Tibial nerve (tissue), 4 donors: ENCODE data around the gene PGAM2.

Source experiments
- EP300 ChIP-seq, 2 donors: sonication (generic); formaldehyde crosslinking; IDR thresholded peaks; one replicate each; pipeline ENCODE4 v1.6.1; 2017; ENCODE audit warnings: antibody characterized with exemption in 2 of 2, mild to moderate bottlenecking in 1 of 2
- POLR2A ChIP-seq, 2 donors: fragments of 450-650 bp; IDR thresholded peaks; one replicate each; pipeline ENCODE4 v1.6.1; 2017; ENCODE audit warnings: antibody characterized with exemption in 2 of 2, mild to moderate bottlenecking in 2 of 2, moderate library complexity in 2 of 2
- TF ChIP-seq, protein P1 (sequence below), 5 experiments: fragments of 200-600 bp in 3 of 5; fragments of 450-650 bp in 2 of 5; sonication (generic) in 3 of 5; IDR thresholded peaks; one replicate each; pipeline ENCODE4 v1.5.1; 2016 to 2019; ENCODE audit warnings: antibody characterized with exemption in 5 of 5, mild to moderate bottlenecking in 3 of 5, moderate library complexity in 2 of 5

GRCh38 chr7:44107116-44107960 is 42.0 kb upstream of the PGAM2 start:
- no peak for TF ChIP-seq POLR2A (IDR thresholded peaks at IDR 0.05)
- TF ChIP-seq, protein P1, sequence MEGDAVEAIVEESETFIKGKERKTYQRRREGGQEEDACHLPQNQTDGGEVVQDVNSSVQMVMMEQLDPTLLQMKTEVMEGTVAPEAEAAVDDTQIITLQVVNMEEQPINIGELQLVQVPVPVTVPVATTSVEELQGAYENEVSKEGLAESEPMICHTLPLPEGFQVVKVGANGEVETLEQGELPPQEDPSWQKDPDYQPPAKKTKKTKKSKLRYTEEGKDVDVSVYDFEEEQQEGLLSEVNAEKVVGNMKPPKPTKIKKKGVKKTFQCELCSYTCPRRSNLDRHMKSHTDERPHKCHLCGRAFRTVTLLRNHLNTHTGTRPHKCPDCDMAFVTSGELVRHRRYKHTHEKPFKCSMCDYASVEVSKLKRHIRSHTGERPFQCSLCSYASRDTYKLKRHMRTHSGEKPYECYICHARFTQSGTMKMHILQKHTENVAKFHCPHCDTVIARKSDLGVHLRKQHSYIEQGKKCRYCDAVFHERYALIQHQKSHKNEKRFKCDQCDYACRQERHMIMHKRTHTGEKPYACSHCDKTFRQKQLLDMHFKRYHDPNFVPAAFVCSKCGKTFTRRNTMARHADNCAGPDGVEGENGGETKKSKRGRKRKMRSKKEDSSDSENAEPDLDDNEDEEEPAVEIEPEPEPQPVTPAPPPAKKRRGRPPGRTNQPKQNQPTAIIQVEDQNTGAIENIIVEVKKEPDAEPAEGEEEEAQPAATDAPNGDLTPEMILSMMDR (IDR thresholded peaks at IDR 0.05), result no peak
- no peak for TF ChIP-seq EP300 (IDR thresholded peaks at IDR 0.05)
